ENCODE results near the gene PSMB8.

The PSMB8 gene

GRCh38 chr6:32832535-32832934, 11.3 kb downstream of the PSMB8 start:
- ChIA-PET POLR2A (interaction anchor here (0.6 to 1.0 kb wide), 3 partner anchors 31 to 136 kb away, joined by 3 read pairs; no protein-coding TSS in a partner anchor), CTCF (no interaction called here)

GRCh38 chr6:32830936-32831335, 12.9 kb downstream of the PSMB8 start:
- POLR2A ChIA-PET: no interaction called here
- TF ChIP-seq ARNT (IDR thresholded peaks at IDR 0.05) (no peak), SP1 (IDR thresholded peaks at IDR 0.05) (no peak), ELF4 (IDR thresholded peaks at IDR 0.05) (no peak), PKNOX1 (IDR thresholded peaks at IDR 0.05) (no peak), ZNF384 (IDR thresholded peaks at IDR 0.05) (no peak)
- CTCF ChIA-PET: no interaction called here
- DNase-seq (ENCODE audit: extremely low spot score): no peak

More at GRCh38 chr6:32832535-32832934, 11.3 kb downstream of the PSMB8 start:
- no peak for TF ChIP-seq PKNOX1 (IDR thresholded peaks at IDR 0.05)
- DNase-seq (ENCODE audit: extremely low spot score): no peak

GRCh38 chr6:32830017-32830416, 13.8 kb downstream of the PSMB8 start:
- no peak for DNase-seq (ENCODE audit: extremely low spot score)
- POLR2A ChIA-PET: interaction anchor here (1.0 kb wide), 1 partner anchor 8 kb away, joined by 3 read pairs; the partner anchor contains the start of gene TAP2
- CTCF ChIA-PET: no interaction called here
- TF ChIP-seq NFRKB (IDR thresholded peaks at IDR 0.05) (no peak), FOXK2 (IDR thresholded peaks at IDR 0.05) (no peak), FOXM1 (IDR thresholded peaks at IDR 0.05; ENCODE audit: borderline replicate concordance) (no peak), ARNT (IDR thresholded peaks at IDR 0.05) (no peak), CTBP1 (IDR thresholded peaks at IDR 0.05; ENCODE audit: borderline replicate concordance) (no peak), BHLHE40 (IDR thresholded peaks at IDR 0.05; ENCODE audit: borderline replicate concordance) (no peak), ELF4 (IDR thresholded peaks at IDR 0.05) (no peak), HDGF (IDR thresholded peaks at IDR 0.05; ENCODE audit: borderline replicate concordance) (no peak), FOXA1 (IDR thresholded peaks at IDR 0.05) (no peak), LEF1 (IDR thresholded peaks at IDR 0.05; ENCODE audit: borderline replicate concordance) (no peak), ZNF384 (IDR thresholded peaks at IDR 0.05) (no peak), SUZ12 (IDR thresholded peaks at IDR 0.05) (no peak), L3MBTL2 (conservative IDR thresholded peaks at IDR 0.05) (no peak), SP1 (IDR thresholded peaks at IDR 0.05) (no peak), PKNOX1 (IDR thresholded peaks at IDR 0.05) (no peak)

GRCh38 chr6:32829495-32829894, 14.4 kb downstream of the PSMB8 start:
- TF ChIP-seq ARNT (IDR thresholded peaks at IDR 0.05) (no peak), SP1 (IDR thresholded peaks at IDR 0.05) (no peak), PKNOX1 (IDR thresholded peaks at IDR 0.05) (no peak), TARDBP (IDR thresholded peaks at IDR 0.05) (no peak), FOXA1 (IDR thresholded peaks at IDR 0.05) (no peak), CTBP1 (IDR thresholded peaks at IDR 0.05; ENCODE audit: borderline replicate concordance) (no peak), LEF1 (IDR thresholded peaks at IDR 0.05; ENCODE audit: borderline replicate concordance) (no peak)
- ChIA-PET POLR2A (interaction anchor here (1.0 kb wide), 1 partner anchor 9 kb away, joined by 3 read pairs; the partner anchor contains the start of gene TAP2), CTCF (no interaction called here)
- no peak for DNase-seq (ENCODE audit: extremely low spot score)

- CTCF ChIA-PET: interaction anchor here (3.4 to 3.5 kb wide), 2 partner anchors 11 to 41 kb away, joined by 25 read pairs; partner anchors contain the start of gene TAP2
- DNase-seq (ENCODE audit: extremely low spot score): no peak
- POLR2A ChIA-PET: interaction anchor here (1.4 to 2.7 kb wide), 2 partner anchors 11 to 12 kb away, joined by 13 to 15 read pairs; partner anchors contain the start of gene TAP2
- TF ChIP-seq FOXK2 (IDR thresholded peaks at IDR 0.05): no peak
Measured at GRCh38 chr6:32827025-32827424, 16.8 kb downstream of the PSMB8 start.

GRCh38 chr6:32825966-32826365, 17.9 kb downstream of the PSMB8 start:
- ChIA-PET POLR2A (interaction anchor here (0.8 to 2.7 kb wide), 2 partner anchors 12 to 28 kb away, joined by 4 to 13 read pairs; partner anchors contain the start of genes PSMB9, TAP1 and TAP2), CTCF (interaction anchor here (3.4 to 3.5 kb wide), 2 partner anchors 12 to 42 kb away, joined by 25 read pairs; partner anchors contain the start of gene TAP2)
- no peak for TF ChIP-seq ZNF384 (IDR thresholded peaks at IDR 0.05)
- TF ChIP-seq FOXK2 (IDR thresholded peaks at IDR 0.05): no peak
- no peak for TF ChIP-seq CTBP1 (IDR thresholded peaks at IDR 0.05; ENCODE audit: borderline replicate concordance)
- no peak for TF ChIP-seq SUZ12 (IDR thresholded peaks at IDR 0.05)
- no peak for TF ChIP-seq BHLHE40 (IDR thresholded peaks at IDR 0.05; ENCODE audit: borderline replicate concordance)
- TF ChIP-seq LEF1 (IDR thresholded peaks at IDR 0.05; ENCODE audit: borderline replicate concordance): no peak
- no peak for TF ChIP-seq ELF4 (IDR thresholded peaks at IDR 0.05)
- no peak for TF ChIP-seq FOXA1 (IDR thresholded peaks at IDR 0.05)
- no peak for TF ChIP-seq PKNOX1 (IDR thresholded peaks at IDR 0.05)
- TF ChIP-seq NFRKB (IDR thresholded peaks at IDR 0.05): no peak
- TF ChIP-seq FOXM1 (IDR thresholded peaks at IDR 0.05; ENCODE audit: borderline replicate concordance): no peak
- no peak for TF ChIP-seq ARNT (IDR thresholded peaks at IDR 0.05)
- TF ChIP-seq HDGF (IDR thresholded peaks at IDR 0.05; ENCODE audit: borderline replicate concordance): no peak
- no peak for TF ChIP-seq SP1 (IDR thresholded peaks at IDR 0.05)
- TF ChIP-seq L3MBTL2 (conservative IDR thresholded peaks at IDR 0.05): no peak
- no peak for TF ChIP-seq TARDBP (IDR thresholded peaks at IDR 0.05)
- no peak for DNase-seq (ENCODE audit: extremely low spot score)
